ENCODE data around the gene TSPO.

The TSPO gene

DNA sequence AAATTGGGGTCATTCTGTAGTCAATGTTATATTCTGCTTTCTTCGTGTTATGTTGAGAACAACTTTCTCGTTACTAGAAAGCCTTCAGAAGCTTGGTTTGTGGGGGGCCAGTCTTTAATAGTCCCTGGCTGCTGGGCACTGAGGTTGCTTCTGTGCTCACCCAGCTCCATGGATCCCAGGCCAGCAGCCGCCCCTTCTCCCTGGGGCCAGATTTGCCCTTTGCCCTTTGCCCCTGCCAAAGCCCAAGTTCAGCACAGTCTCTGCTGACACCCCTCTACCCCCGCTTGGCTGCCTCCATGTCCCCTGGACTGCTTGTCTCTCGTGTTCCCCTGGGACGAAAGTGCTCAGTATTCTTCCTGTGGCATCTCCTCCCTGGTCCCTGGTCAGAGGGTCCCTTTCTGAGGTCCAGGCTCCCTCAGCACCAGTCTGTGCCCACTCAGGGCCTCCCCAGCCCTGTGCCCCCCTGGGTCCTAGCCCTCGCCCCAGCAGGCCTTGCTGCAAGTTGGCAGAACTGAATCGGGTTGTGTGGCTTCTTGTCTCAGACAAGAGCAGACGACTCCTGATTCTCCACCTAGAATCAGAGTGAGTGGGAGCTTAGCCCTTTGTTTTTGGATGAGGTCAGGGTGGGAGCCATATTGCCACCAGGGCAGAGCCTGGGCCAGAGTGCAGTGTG lies 6.7 kb downstream of the TSPO start:
- DNase-seq = no peak

- DNase-seq = no peak
Measured at GRCh38 chr22:43158778-43159483, 7.6 kb downstream of the TSPO start.

DNA sequence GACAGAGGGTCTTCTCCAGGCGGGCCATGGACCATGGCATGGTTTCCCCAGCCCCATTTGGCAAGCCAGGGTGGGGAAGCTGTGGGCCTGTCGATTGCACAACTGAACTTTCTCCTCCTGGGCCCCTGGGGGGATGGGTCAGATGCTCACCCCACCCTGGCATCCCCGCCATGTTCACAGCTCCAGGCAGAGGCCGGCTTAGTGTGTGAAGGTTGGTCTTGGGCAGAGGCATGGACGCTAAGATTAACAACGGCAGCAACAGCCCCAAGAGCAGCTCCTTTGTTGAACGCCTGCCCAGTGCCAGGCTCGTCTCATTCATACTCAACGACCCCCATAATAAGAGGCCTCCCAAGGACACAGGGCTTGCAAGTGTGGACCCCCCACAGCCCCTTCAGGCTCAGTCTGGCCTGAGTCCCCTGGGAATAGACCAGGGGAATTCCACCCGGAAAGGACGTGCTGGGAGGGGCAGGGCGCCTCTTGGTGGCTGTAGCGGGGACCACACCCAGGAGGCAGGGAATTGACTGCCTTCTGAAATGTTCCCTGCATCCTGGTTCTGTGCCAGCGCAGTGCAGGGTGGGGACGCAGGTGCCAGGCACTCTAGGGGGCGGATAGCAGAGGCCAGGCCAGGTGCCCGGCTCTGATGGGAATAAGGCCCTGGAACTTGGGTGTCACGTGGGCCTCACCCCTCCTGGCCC lies 8.3 kb downstream of the TSPO start:
- DNase-seq = no peak

GRCh38 chr22:43160497-43161126 lies 9.3 kb downstream of the TSPO start:
- no peak for DNase-seq

DNA sequence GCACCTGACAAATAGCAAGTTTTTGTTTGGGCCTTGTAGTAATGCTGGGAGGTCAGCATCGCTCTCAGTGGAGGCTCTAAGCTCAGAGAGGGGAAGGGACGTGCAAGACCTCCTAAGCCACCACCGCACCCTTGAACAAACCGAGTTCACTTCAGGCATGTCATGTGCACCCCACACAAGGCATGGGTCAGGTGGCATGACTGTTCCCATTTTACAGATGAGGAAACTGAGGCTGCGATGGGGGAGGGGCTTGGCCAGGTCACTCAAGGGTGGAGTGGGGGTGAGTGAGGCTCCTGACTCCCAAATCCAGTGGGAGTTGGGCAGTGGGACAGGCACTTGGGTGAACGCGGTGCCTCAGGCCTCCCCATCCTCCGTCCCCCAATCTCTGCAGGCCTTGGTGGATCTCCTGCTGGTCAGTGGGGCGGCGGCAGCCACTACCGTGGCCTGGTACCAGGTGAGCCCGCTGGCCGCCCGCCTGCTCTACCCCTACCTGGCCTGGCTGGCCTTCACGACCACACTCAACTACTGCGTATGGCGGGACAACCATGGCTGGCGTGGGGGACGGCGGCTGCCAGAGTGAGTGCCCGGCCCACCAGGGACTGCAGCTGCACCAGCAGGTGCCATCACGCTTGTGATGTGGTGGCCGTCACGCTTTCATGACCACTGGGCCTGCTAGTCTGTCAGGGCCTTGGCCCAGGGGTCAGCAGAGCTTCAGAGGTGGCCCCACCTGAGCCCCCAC lies 11.2 kb downstream of the TSPO start:
- DNase-seq = no peak

- DNase-seq = no peak
Measured at GRCh38 chr22:43163241-43163795, 12.0 kb downstream of the TSPO start.

DNA sequence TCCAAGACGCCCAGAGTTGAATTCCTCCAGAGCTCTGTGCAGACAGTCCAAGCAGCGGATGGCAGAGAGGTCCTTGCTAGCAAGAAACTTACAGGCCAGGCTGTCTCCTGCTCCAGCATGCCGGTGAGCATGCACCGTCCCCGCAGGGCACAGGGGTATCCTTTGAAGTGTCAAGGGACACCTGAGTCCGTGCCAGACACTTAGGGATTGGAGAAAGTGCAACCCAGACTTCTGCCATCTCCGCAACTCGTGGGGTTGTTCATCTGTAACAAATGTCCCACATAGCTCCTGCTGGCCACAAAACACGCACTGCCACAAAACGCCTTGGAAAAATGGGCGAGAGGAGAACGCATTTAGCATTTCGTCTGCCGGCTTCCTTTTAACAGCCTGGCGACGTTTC lies 13.3 kb downstream of the TSPO start:
- no peak for DNase-seq

GRCh38 chr22:43166132-43166930 lies 15.0 kb downstream of the TSPO start:
- no peak for DNase-seq

DNA sequence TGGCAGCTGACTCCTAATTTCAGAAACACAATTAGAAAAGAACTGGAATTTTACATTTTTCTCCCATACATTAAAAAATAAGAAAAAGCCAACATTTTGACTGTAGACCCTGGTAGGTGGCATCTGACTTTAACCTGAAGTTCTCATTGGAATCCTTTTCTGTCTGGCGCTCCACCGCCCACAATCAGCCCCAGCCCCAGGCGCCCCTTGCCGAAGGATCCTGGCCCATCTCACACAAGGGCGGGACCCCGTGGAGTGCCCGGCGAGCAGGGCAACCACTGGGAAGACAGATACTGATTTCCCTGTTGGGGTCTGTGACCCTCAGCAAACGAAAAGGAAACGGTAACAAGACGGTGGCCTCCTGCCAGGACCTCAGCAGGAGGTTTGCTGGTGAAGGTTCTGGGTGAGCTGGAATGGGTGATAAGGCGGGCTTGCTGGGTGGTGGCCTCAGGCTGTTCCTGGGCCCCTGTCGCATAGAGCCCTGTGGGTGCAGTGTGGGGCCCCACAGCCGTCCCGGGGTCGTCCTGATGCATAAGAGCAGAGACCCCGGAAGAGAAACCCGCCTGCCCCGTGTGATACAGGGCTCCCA lies 15.7 kb downstream of the TSPO start:
- DNase-seq = no peak

DNA sequence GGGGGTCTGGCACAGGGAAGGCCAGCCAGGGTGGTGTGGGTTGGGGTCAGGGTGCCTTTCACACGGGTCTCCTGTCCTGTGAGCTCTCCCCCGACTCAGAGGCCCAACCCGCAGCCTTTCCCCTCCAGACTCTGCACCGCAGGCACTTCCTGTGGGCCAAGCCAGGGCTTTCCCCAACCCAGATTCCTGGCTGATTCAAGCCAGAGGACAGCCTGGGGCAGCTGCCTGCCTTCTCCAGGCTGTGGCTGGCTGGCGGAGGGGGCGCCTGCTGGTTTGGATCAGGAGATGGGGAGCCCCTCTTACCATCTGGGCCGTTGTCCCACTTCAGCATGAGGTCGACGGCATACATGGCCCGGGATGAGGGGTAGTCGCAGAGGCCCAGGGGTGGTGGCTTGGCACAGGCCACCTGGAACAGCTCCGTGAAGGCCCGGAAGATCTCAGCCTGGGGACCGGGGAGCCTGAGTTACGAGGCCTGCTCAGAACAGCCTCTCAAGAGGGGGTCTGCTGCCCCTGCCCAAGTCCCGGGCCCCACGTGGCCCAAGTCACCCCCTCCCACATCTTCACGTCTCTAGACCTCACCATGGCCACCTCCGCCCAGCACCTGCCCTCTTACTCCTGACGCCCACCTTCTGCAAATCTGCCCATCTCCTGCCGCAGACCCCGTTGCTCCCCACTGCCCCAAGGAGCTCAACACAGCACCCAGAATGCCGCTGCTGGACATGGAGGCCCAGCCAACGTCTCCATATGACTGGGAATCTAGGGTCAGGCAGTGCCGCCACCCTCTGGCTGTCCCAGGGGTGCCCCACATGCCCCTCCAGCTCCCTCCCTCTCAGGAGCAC lies 17.3 kb downstream of the TSPO start:
- no peak for DNase-seq

DNA sequence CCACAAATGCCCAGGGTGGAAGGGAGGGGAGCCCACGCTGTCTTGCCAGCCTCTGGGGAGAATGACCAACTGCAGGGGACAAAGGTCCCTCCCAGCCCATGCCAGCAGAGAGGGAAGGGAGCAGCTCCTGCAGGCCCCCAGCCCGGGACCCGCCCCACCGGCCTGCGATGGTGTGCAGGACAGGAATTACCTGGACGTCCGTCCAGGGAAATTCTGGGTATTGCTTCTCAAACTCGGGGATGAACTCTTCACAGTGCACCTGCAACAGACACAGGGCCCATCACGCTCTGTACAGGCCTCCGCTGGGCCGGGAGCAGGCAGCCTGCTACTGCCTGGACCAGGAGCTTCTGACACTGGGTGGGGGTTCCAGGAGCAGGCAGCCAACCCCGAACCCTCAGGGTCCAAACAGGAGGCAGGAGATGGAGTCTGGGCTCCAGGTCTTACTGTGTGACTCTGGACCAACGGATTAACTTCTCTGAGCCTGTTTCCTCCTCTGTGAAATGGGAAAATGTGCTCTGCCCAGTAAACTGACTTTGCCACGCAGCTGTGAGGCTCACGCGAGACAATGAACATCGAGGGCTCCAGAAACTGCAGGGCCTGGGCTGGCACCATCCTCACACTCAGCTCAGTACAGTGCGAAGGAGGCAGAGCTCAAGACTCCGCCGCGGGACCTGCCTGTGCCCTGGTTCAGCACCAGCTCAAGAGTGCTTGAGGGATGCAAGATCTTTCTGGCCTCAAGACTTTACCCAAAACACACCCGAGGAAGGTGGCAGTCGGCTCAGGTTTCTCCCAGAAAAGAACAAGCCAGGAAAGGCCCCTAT lies 18.2 kb downstream of the TSPO start:
- DNase-seq = no peak

GRCh38 chr22:43170131-43170480 lies 18.7 kb downstream of the TSPO start:
- DNase-seq = no peak

- no peak for DNase-seq
Measured at GRCh38 chr22:43171019-43171491, 19.7 kb downstream of the TSPO start.

DNA sequence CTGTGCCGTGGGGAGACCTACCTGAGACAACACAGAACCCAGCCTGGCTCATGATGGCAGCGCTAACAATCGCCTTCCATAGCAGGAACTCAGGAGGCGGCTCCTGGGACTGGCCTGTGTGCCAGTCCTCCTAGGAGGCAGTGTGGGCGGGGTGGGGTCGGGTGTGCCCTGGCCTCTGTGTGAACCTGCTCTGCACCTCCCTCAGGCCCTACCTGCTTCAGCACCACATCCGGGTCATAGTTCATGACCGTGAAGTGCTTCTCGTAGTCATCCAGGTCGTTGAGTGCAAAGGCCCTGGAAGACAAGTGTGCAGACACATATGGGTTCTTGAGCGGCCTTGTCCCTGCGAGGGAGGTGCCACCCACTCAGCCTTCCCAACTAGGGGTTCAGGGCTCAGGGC lies 20.2 kb downstream of the TSPO start:
- no peak for DNase-seq

- no peak for DNase-seq
Measured at GRCh38 chr22:43172191-43172590, 20.8 kb downstream of the TSPO start.

DNA sequence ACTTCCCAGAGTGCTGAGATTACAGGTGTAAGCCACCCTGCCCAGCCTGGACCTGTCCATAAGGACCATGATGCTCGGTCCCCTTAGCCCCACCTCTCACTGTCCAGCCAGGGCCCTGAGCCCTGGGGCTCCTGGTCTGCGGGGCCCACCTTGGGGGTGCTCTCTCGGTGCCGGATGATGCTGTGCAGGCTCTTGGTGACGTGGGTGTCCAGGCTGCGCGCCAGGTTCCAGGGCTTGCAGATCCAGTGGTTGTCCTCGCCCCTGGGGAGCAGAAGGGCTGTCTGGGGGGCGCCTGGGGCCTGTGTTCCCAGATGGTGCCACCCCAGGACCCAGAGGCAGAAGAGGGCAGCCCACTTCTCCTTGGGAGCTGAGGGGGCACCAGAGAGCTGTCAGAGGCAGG lies 22.2 kb downstream of the TSPO start:
- DNase-seq = no peak

DNA sequence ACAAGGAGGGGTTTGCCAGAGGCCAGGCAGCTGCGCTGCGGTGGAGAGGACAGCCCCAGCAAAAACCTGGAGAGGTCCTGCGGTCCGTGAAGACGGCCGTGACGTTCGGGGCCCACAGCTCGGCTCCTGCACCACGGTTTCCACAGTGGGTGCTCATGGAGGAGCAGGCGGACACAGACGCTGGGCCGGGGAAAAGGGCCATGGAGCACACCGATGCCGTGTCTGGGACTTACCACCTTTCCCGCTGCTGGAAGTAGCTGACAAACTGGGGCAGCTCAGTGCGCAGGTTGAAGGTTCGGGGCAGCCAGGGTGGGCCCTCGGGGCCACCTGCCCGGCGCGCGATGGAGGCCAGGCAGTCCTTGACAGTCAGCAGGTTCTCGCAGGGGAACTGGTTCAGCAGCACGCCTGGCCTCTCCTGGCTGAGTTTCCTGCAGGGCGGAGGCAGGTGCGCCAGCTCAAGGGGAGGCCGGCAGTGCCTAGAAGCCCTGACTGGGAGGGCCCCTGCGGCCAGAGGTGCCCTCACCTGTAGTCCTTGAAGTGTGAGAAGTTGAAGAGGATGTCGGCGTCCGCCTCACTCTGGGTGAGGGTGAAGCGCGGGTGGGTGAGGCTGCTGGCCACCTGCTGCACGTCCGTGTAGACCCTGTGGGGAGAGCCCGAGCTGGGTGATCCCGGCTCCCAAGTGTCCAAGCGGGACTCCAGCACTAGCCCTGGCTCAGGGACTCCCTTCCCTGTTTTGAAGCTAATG lies 22.8 kb downstream of the TSPO start:
- no peak for DNase-seq
